ENCODE results near the gene UBR4. TPM values are rescaled to one million over a fixed set of nuclear protein-coding genes. Genes with fewer than 3 reads are reported as not detected.

Gene UBR4
- total and polyA plus RNA-seq, 2 experiments from 2014 or later = 111 to 230 TPM

GRCh38 chr1:19087017-19087736 is 122.9 kb downstream of the UBR4 start:
- no peaks in the 10 kb centered on the region for H3K9me2 ChIP-seq (ENCODE audit: insufficient read depth)
- H3K4me3 ChIP-seq = no peak overlapping the region
- Mint-ChIP-seq H3K36me3 (ENCODE audit: low read depth) (peaks cover 95% of the 10 kb centered on the region), H3K9me3 (no peaks in the 10 kb centered on the region), H3K4me3 (no peak overlapping the region), H3K27me3 (ENCODE audit: insufficient read depth, low read depth, poor library complexity) (peaks cover 10% of the 10 kb centered on the region), H3K27ac (no peak overlapping the region), H3K4me1 (no peaks in the 10 kb centered on the region)
- H3K36me3 ChIP-seq (ENCODE audit: insufficient read depth) = peaks cover 67% of the 10 kb centered on the region
- peaks cover 20% of the 10 kb centered on the region for H4K20me1 ChIP-seq (replicated peaks; ENCODE audit: insufficient read depth)
- no peak overlapping the region for H3K27ac ChIP-seq (ENCODE audit: low read depth)
- H3K27me3 ChIP-seq (ENCODE audit: insufficient read depth) = no peaks in the 10 kb centered on the region
- no peak for ATAC-seq
- no peak overlapping the region for H2AFZ ChIP-seq
- peaks cover 5% of the 10 kb centered on the region; the same call in 1 of the 2 replicates for H3K79me2 ChIP-seq (replicated peaks; ENCODE audit: insufficient read depth)
- no peak for TF ChIP-seq EZH2phosphoT487 (IDR thresholded peaks at IDR 0.05; ENCODE audit: unreplicated experiment)
- no peaks in the 10 kb centered on the region for H3F3A ChIP-seq (replicated peaks; ENCODE audit: low read depth)
- no peak for DNase-seq (ENCODE audit: low spot score)
- H3K4me1 ChIP-seq (ENCODE audit: insufficient read depth) = no peaks in the 10 kb centered on the region
- H3K4me2 ChIP-seq = no peak overlapping the region

- Histone ChIP-seq H3K4me3 (no peak overlapping the region), H3K27me3 (ENCODE audit: insufficient read depth) (no peaks in the 10 kb centered on the region), H3K4me1 (ENCODE audit: insufficient read depth) (no peaks in the 10 kb centered on the region), H3K79me2 (replicated peaks; ENCODE audit: insufficient read depth) (peaks cover 5% of the 10 kb centered on the region; the same call in 1 of the 2 replicates), H3K4me2 (no peak overlapping the region), H3K27ac (ENCODE audit: low read depth) (no peak overlapping the region), H3F3A (replicated peaks; ENCODE audit: low read depth) (no peaks in the 10 kb centered on the region), H4K20me1 (replicated peaks; ENCODE audit: insufficient read depth) (peaks cover 13% of the 10 kb centered on the region; the same call in 1 of the 2 replicates), H3K9me2 (ENCODE audit: insufficient read depth) (no peaks in the 10 kb centered on the region), H3K36me3 (ENCODE audit: insufficient read depth) (peaks cover 67% of the 10 kb centered on the region), H2AFZ (no peak overlapping the region)
- DNase-seq (ENCODE audit: low spot score) = no peak
- Mint-ChIP-seq H3K4me1 (no peaks in the 10 kb centered on the region), H3K27me3 (ENCODE audit: insufficient read depth, low read depth, poor library complexity) (peaks cover 10% of the 10 kb centered on the region), H3K9me3 (no peaks in the 10 kb centered on the region), H3K4me3 (no peak overlapping the region), H3K27ac (no peak overlapping the region), H3K36me3 (ENCODE audit: low read depth) (peaks cover 95% of the 10 kb centered on the region)
- TF ChIP-seq ZNF331 (CRISPR knock-in tag; IDR thresholded peaks at IDR 0.05; ENCODE audit: low read depth) (no peak), ETS1 (IDR thresholded peaks at IDR 0.05) (no peak), EZH2phosphoT487 (IDR thresholded peaks at IDR 0.05; ENCODE audit: unreplicated experiment) (no peak)
- no peak for ATAC-seq
Observed at GRCh38 chr1:19086176-19086875, 123.7 kb downstream of the UBR4 start.

GRCh38 chr1:19084206-19084738 is 125.8 kb downstream of the UBR4 start:
- H3F3A ChIP-seq (replicated peaks; ENCODE audit: low read depth) = no peaks in the 10 kb centered on the region
- no peaks in the 10 kb centered on the region for H3K9me3 Mint-ChIP-seq
- peaks cover 10% of the 10 kb centered on the region for H3K27me3 Mint-ChIP-seq (ENCODE audit: insufficient read depth, low read depth, poor library complexity)
- no peak overlapping the region for H3K27ac Mint-ChIP-seq
- H3K36me3 ChIP-seq (ENCODE audit: insufficient read depth) = peaks cover 82% of the 10 kb centered on the region
- no peak for DNase-seq (ENCODE audit: low spot score)
- no peaks in the 10 kb centered on the region for H3K9me2 ChIP-seq (ENCODE audit: insufficient read depth)
- H3K4me3 ChIP-seq = no peak overlapping the region
- H3K4me1 ChIP-seq (ENCODE audit: insufficient read depth) = no peaks in the 10 kb centered on the region
- ATAC-seq = no peak
- peaks cover 97% of the 10 kb centered on the region for H3K36me3 Mint-ChIP-seq (ENCODE audit: low read depth)
- no peak overlapping the region for H3K4me3 Mint-ChIP-seq
- no peaks in the 10 kb centered on the region for H3K4me1 Mint-ChIP-seq
- no peak overlapping the region for H3K27ac ChIP-seq (ENCODE audit: low read depth)
- H3K4me2 ChIP-seq = no peak overlapping the region
- H2AFZ ChIP-seq = no peak overlapping the region
- H3K27me3 ChIP-seq (ENCODE audit: insufficient read depth) = no peaks in the 10 kb centered on the region
- H4K20me1 ChIP-seq (replicated peaks; ENCODE audit: insufficient read depth) = peaks cover 8% of the 10 kb centered on the region
- no peaks in the 10 kb centered on the region for H3K79me2 ChIP-seq (replicated peaks; ENCODE audit: insufficient read depth)
- TF ChIP-seq ZNF462 (CRISPR knock-in tag; IDR thresholded peaks at IDR 0.05) = no peak
- TF ChIP-seq STAT1 (IDR thresholded peaks at IDR 0.05; ENCODE audit: unreplicated experiment) = no peak

Measured in GM23338 (cell line).